HCT116 (cell line): ENCODE data around the gene UGT1A6.

ENCODE experiments used
- CEBPB ChIP-seq: IDR thresholded peaks from 2 replicates; pipeline ENCODE4 v1.6.1; 2012; ENCODE audit warnings: low read depth
- EZH2 ChIP-seq: fragments of 200-600 bp; sonication (generic); IDR thresholded peaks from 2 replicates; pipeline ENCODE4 v1.6.1; 2017; ENCODE audit warnings: antibody characterized with exemption, mixed run types
- FOSL1 ChIP-seq: IDR thresholded peaks from 2 replicates; pipeline ENCODE4 v1.6.1; 2012; ENCODE audit warnings: low read depth
- POLR2A ChIP-seq: IDR thresholded peaks from 2 replicates; pipeline ENCODE4 v1.7.0; 2011; ENCODE audit warnings: borderline replicate concordance; ENCODE audit not compliant: insufficient read depth, insufficient read length; ENCODE audit errors: extremely low read depth
- RAD21 ChIP-seq: IDR thresholded peaks from 2 replicates; pipeline ENCODE4 v1.6.1; 2012; ENCODE audit warnings: low read depth, mild to moderate bottlenecking
- SP1 ChIP-seq: IDR thresholded peaks from 2 replicates; pipeline ENCODE4 v1.6.1; 2012; ENCODE audit warnings: low read depth
- ZFX ChIP-seq: fragments of 450-650 bp; IDR thresholded peaks from 2 replicates; pipeline ENCODE4 v1.6.1; 2017
- TF ChIP-seq, protein P1 (sequence below): IDR thresholded peaks from 2 replicates; pipeline ENCODE4 v1.6.1; 2012; ENCODE audit warnings: low read depth
- TF ChIP-seq, protein P2 (sequence below), 3 experiments: fragments of 200-600 bp in 1 of 3; sonication (generic) in 1 of 3; IDR thresholded peaks in 2 of 3; conservative IDR thresholded peaks in 1 of 3; 2 replicates each; pipeline ENCODE4 v1.5.1; 2012 to 2017; ENCODE audit warnings: low read depth in 2 of 3, low read length in 2 of 3, antibody characterized with exemption in 1 of 3, borderline replicate concordance in 1 of 3, control low read depth in 1 of 3, mild to moderate bottlenecking in 1 of 3, mixed read lengths in 1 of 3, mixed run types in 1 of 3, moderate library complexity in 1 of 3; ENCODE audit not compliant: insufficient read depth in 1 of 3
- TF ChIP-seq, protein P3 (sequence below): IDR thresholded peaks from 2 replicates; pipeline ENCODE4 v1.6.1; 2012

DNA sequence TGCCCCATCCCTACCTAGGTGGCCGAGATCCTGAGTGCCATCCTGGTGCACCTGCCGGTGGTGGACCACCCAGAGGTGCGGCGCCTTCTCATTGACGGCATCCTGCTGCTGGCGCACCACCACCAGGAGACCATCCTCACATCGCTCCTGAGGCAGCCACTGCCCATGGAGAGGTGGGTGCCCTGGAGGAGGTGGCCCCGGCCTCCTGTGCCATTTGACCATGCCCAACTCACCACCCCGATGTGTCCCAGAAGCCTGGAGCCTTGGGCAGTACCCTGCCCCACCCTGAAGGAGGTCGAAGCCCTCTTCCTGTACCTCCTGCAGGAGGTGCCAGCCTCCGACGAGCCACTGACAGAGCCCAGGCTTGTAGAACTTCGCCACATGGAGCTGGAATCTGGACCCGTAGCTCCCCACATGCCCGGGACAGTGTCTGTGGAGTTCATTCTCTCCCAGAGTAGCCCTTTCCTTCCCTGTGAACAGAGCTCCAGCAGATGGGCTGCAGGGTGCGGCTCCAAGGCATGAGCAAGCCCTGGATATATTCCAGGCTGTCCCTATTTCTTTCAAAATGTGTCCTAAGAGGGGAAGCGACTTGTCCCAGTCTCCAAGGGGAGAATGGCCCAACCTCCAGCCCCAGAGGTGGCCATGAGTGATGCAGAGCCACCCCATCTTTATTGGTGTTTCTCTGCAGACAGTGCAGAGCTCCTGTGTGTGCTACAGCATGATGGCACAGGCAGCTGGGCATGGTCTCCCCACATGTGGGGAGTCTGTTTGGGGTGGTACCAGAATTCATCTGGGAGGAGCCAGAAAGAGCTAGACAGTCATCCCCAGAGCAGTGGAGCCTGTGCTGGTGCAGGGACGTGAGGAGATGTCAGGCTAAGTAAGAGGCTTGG is 127.4 kb downstream of the UGT1A6 start:
- TF ChIP-seq, protein P1, sequence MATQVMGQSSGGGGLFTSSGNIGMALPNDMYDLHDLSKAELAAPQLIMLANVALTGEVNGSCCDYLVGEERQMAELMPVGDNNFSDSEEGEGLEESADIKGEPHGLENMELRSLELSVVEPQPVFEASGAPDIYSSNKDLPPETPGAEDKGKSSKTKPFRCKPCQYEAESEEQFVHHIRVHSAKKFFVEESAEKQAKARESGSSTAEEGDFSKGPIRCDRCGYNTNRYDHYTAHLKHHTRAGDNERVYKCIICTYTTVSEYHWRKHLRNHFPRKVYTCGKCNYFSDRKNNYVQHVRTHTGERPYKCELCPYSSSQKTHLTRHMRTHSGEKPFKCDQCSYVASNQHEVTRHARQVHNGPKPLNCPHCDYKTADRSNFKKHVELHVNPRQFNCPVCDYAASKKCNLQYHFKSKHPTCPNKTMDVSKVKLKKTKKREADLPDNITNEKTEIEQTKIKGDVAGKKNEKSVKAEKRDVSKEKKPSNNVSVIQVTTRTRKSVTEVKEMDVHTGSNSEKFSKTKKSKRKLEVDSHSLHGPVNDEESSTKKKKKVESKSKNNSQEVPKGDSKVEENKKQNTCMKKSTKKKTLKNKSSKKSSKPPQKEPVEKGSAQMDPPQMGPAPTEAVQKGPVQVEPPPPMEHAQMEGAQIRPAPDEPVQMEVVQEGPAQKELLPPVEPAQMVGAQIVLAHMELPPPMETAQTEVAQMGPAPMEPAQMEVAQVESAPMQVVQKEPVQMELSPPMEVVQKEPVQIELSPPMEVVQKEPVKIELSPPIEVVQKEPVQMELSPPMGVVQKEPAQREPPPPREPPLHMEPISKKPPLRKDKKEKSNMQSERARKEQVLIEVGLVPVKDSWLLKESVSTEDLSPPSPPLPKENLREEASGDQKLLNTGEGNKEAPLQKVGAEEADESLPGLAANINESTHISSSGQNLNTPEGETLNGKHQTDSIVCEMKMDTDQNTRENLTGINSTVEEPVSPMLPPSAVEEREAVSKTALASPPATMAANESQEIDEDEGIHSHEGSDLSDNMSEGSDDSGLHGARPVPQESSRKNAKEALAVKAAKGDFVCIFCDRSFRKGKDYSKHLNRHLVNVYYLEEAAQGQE, result no peak
- TF ChIP-seq, protein P2, sequence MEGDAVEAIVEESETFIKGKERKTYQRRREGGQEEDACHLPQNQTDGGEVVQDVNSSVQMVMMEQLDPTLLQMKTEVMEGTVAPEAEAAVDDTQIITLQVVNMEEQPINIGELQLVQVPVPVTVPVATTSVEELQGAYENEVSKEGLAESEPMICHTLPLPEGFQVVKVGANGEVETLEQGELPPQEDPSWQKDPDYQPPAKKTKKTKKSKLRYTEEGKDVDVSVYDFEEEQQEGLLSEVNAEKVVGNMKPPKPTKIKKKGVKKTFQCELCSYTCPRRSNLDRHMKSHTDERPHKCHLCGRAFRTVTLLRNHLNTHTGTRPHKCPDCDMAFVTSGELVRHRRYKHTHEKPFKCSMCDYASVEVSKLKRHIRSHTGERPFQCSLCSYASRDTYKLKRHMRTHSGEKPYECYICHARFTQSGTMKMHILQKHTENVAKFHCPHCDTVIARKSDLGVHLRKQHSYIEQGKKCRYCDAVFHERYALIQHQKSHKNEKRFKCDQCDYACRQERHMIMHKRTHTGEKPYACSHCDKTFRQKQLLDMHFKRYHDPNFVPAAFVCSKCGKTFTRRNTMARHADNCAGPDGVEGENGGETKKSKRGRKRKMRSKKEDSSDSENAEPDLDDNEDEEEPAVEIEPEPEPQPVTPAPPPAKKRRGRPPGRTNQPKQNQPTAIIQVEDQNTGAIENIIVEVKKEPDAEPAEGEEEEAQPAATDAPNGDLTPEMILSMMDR (IDR thresholded peaks at IDR 0.05 in 2 of 3, conservative IDR thresholded peaks at IDR 0.05 in 1 of 3; ENCODE audit: borderline replicate concordance in 1 of 3, insufficient read depth in 1 of 3, low read depth in 2 of 3, low read length in 2 of 3), result no peak
- TF ChIP-seq ZFX, result no peak
- TF ChIP-seq SP1, result no peak
- TF ChIP-seq EZH2, result no peak
- TF ChIP-seq POLR2A, result no peak
- no peak for TF ChIP-seq RAD21
- TF ChIP-seq CEBPB, result no peak
- TF ChIP-seq, protein P3, sequence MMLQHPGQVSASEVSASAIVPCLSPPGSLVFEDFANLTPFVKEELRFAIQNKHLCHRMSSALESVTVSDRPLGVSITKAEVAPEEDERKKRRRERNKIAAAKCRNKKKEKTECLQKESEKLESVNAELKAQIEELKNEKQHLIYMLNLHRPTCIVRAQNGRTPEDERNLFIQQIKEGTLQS, result no peak
- no peak for TF ChIP-seq FOSL1
